ENCODE measurements around the gene ZNF668. TPM values are rescaled to one million over a fixed set of nuclear protein-coding genes. Genes with fewer than 3 reads are reported as not detected.

ZNF668 gene
- total and polyA plus RNA-seq, 2 of the 13 experiments (the other 11 are each of a cell fraction or from before 2014, with no cell fraction given), result 3.8 to 9.8 TPM

GRCh38 chr16:31117384-31118222 lies 43.6 kb upstream of the ZNF668 start, which contains the start of gene KAT8 (continued):
- no peak for TF ChIP-seq ZBTB46 (CRISPR knock-in tag; IDR thresholded peaks at IDR 0.05; ENCODE audit: borderline replicate concordance)
- 0 out of 2 replicates have a peak, but pooled peaks have one; percentile 11 for TF ChIP-seq SIX4 (CRISPR knock-in tag; IDR thresholded peaks at IDR 0.05)
- TF ChIP-seq GZF1 (CRISPR knock-in tag; IDR thresholded peaks at IDR 0.05), result no peak
- TF ChIP-seq ZNF350 (CRISPR knock-in tag; IDR thresholded peaks at IDR 0.05; ENCODE audit: borderline replicate concordance, low read depth), result peak; percentile 35
- peak; percentile 50; the same call in 1 of the 2 replicates for TF ChIP-seq ZNF790 (CRISPR knock-in tag; IDR thresholded peaks at IDR 0.05; ENCODE audit: borderline replicate concordance)
- TF ChIP-seq POLR2G (IDR thresholded peaks at IDR 0.05; ENCODE audit: low read depth, low read length), result peak; percentile 95
- 0 out of 2 replicates have a peak, but pooled peaks have one; percentile 80 for TF ChIP-seq ZNF34 (CRISPR knock-in tag; IDR thresholded peaks at IDR 0.05; ENCODE audit: borderline replicate concordance)
- TF ChIP-seq ZFP91 (CRISPR knock-in tag; IDR thresholded peaks at IDR 0.05; ENCODE audit: borderline replicate concordance), result peak; percentile 88; the same call in 1 of the 2 replicates
- TF ChIP-seq, protein P1, sequence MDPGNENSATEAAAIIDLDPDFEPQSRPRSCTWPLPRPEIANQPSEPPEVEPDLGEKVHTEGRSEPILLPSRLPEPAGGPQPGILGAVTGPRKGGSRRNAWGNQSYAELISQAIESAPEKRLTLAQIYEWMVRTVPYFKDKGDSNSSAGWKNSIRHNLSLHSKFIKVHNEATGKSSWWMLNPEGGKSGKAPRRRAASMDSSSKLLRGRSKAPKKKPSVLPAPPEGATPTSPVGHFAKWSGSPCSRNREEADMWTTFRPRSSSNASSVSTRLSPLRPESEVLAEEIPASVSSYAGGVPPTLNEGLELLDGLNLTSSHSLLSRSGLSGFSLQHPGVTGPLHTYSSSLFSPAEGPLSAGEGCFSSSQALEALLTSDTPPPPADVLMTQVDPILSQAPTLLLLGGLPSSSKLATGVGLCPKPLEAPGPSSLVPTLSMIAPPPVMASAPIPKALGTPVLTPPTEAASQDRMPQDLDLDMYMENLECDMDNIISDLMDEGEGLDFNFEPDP (CRISPR knock-in tag; conservative IDR thresholded peaks at IDR 0.05), result no peak
- TF ChIP-seq NONO (IDR thresholded peaks at IDR 0.05), result no peak
- TF ChIP-seq NONO (CRISPR knock-in tag; conservative IDR thresholded peaks at IDR 0.05), result peak; percentile 98
- peak; percentile 77 for TF ChIP-seq AHR (CRISPR knock-in tag; IDR thresholded peaks at IDR 0.05)
- TF ChIP-seq ZNF710 (CRISPR knock-in tag; IDR thresholded peaks at IDR 0.05; ENCODE audit: borderline replicate concordance), result 0 out of 2 replicates have a peak, but pooled peaks have one; percentile 70
- TF ChIP-seq SMAD1 (CRISPR knock-in tag; IDR thresholded peaks at IDR 0.05; ENCODE audit: borderline replicate concordance, low read depth), result peak; percentile 46; the same call in 1 of the 2 replicates
- peak; percentile 59 for TF ChIP-seq CEBPG (CRISPR knock-in tag; IDR thresholded peaks at IDR 0.05)
- peak; percentile 72; the same call in 1 of the 2 replicates for TF ChIP-seq CHD2 (IDR thresholded peaks at IDR 0.05; ENCODE audit: low read depth, low read length)
- TF ChIP-seq MLXIP (CRISPR knock-in tag; IDR thresholded peaks at IDR 0.05; ENCODE audit: borderline replicate concordance), result no peak
- TF ChIP-seq SP2 (CRISPR knock-in tag; IDR thresholded peaks at IDR 0.05), result peak; percentile 91
- TF ChIP-seq MTA3 (CRISPR knock-in tag; IDR thresholded peaks at IDR 0.05), result no peak

All from HepG2 (cell line).